ENCODE results near the gene MIER2.

- TF ChIP-seq, protein P1, sequence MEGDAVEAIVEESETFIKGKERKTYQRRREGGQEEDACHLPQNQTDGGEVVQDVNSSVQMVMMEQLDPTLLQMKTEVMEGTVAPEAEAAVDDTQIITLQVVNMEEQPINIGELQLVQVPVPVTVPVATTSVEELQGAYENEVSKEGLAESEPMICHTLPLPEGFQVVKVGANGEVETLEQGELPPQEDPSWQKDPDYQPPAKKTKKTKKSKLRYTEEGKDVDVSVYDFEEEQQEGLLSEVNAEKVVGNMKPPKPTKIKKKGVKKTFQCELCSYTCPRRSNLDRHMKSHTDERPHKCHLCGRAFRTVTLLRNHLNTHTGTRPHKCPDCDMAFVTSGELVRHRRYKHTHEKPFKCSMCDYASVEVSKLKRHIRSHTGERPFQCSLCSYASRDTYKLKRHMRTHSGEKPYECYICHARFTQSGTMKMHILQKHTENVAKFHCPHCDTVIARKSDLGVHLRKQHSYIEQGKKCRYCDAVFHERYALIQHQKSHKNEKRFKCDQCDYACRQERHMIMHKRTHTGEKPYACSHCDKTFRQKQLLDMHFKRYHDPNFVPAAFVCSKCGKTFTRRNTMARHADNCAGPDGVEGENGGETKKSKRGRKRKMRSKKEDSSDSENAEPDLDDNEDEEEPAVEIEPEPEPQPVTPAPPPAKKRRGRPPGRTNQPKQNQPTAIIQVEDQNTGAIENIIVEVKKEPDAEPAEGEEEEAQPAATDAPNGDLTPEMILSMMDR (IDR thresholded peaks at IDR 0.05; ENCODE audit: insufficient read depth, low read length): no peak
- TF ChIP-seq GABPA (IDR thresholded peaks at IDR 0.05; ENCODE audit: low read depth) (no peak), POLR2AphosphoS5 (IDR thresholded peaks at IDR 0.05; ENCODE audit: low read depth) (no peak), SPI1 (IDR thresholded peaks at IDR 0.05; ENCODE audit: borderline replicate concordance, low read depth) (no peak)
These were observed at the start of gene MIER2 for GRCh38 chr19:344625-345319.
